Neural cell (in vitro differentiated cells): Measurements from ENCODE around the gene PARP11. TPM values are rescaled to one million over a fixed set of nuclear protein-coding genes. Genes with fewer than 3 reads are reported as not detected.

Experiments
- H2AFZ ChIP-seq: fragments of 200-600, 300-800 bp; sonication (generic), shearing (Covaris generic); 2 replicates; pipeline ENCODE4 v1.6.0; 2014; ENCODE audit warnings: low read depth, mild to moderate bottlenecking, antibody characterized with exemption, low read length, moderate library complexity
- H3F3A ChIP-seq: fragments of 200-600 bp; shearing (Covaris generic); 2 replicates; pipeline ENCODE4 v1.6.1; 2016; ENCODE audit warnings: mild to moderate bottlenecking, moderate library complexity, mixed read lengths, antibody characterized with exemption, low read length; ENCODE audit not compliant: insufficient read depth, poor library complexity, severe bottlenecking
- H3K27ac ChIP-seq: fragments of 200-600, 300-800 bp; sonication (generic), shearing (Covaris generic); 2 replicates; pipeline ENCODE4 v1.5.1; 2014; ENCODE audit warnings: mild to moderate bottlenecking, low read length, moderate library complexity
- H3K27me3 ChIP-seq: fragments of 300-800, 200-600 bp; sonication (generic), shearing (Covaris generic); 2 replicates; pipeline ENCODE4 v1.6.0; 2014; ENCODE audit warnings: mild to moderate bottlenecking, low read depth, low read length, moderate library complexity; ENCODE audit not compliant: insufficient read depth
- H3K36me3 ChIP-seq: fragments of 300-800, 200-600 bp; sonication (generic), shearing (Covaris generic); 2 replicates; pipeline ENCODE4 v1.5.1; 2014; ENCODE audit warnings: mild to moderate bottlenecking, antibody characterized with exemption, low read length, moderate library complexity; ENCODE audit not compliant: insufficient read depth
- H3K4me2 ChIP-seq: fragments of 300-800, 200-600 bp; sonication (generic), shearing (Covaris generic); 2 replicates; pipeline ENCODE4 v1.6.0; 2014; ENCODE audit warnings: mild to moderate bottlenecking, low read length
- H3K4me3 ChIP-seq: fragments of 300-800, 200-600 bp; sonication (generic), shearing (Covaris generic); 2 replicates; pipeline ENCODE4 v1.5.1; 2014; ENCODE audit warnings: mild to moderate bottlenecking, low read length, moderate library complexity
- H3K79me2 ChIP-seq: fragments of 200-600 bp; shearing (Covaris generic); replicated peaks from 2 replicates; pipeline ENCODE4 v1.6.0; 2014; ENCODE audit warnings: mild to moderate bottlenecking, low read length, moderate library complexity; ENCODE audit not compliant: insufficient read depth
- H3K9ac ChIP-seq: fragments of 300-800, 200-600 bp; sonication (generic), shearing (Covaris generic); 2 replicates; pipeline ENCODE4 v1.6.1; 2016; ENCODE audit warnings: mild to moderate bottlenecking, low read length, mixed read lengths
- H3K9me2 ChIP-seq: fragments of 200-600 bp; shearing (Covaris generic); 2 replicates; pipeline ENCODE4 v1.6.1; 2016; ENCODE audit warnings: mild to moderate bottlenecking, low read length, mixed read lengths; ENCODE audit not compliant: insufficient read depth
- H3K9me3 ChIP-seq: fragments of 200-600, 300-800 bp; sonication (generic), shearing (Covaris generic); 2 replicates; pipeline ENCODE4 v1.6.1; 2016; ENCODE audit warnings: mild to moderate bottlenecking, mixed run types, low read length, moderate library complexity, mixed read lengths
- H4K20me1 ChIP-seq: fragments of 200-600 bp; shearing (Covaris generic); 2 replicates; pipeline ENCODE4 v1.6.1; 2016; ENCODE audit warnings: mild to moderate bottlenecking, mixed run types; ENCODE audit not compliant: insufficient read depth
- EP300 ChIP-seq: fragments of 450-650 bp; conservative IDR thresholded peaks from 2 replicates; pipeline ENCODE4 v1.6.1; 2014; ENCODE audit warnings: antibody characterized with exemption, mild to moderate bottlenecking, moderate library complexity; ENCODE audit not compliant: poor library complexity, severe bottlenecking
- EZH2 ChIP-seq: fragments of 200-600, 300-800 bp; shearing (Covaris generic), sonication (generic); IDR thresholded peaks from 2 replicates; pipeline ENCODE4 v1.6.1; 2014; ENCODE audit warnings: antibody characterized with exemption, low read length, borderline replicate concordance, mild to moderate bottlenecking; ENCODE audit not compliant: insufficient read depth, poor library complexity, severe bottlenecking
- MXI1 ChIP-seq: fragments of 450-650 bp; conservative IDR thresholded peaks from 2 replicates; pipeline ENCODE4 v1.6.1; 2014; ENCODE audit warnings: antibody characterized with exemption, mild to moderate bottlenecking; ENCODE audit not compliant: poor library complexity, severe bottlenecking
- POLR2AphosphoS5 ChIP-seq: IDR thresholded peaks from 2 replicates; pipeline ENCODE4 v1.6.1; 2012
- RAD21 ChIP-seq: fragments of 450-650 bp; conservative IDR thresholded peaks from 2 replicates; pipeline ENCODE4 v1.6.1; 2014; ENCODE audit warnings: antibody characterized with exemption, mild to moderate bottlenecking, moderate library complexity
- SMC3 ChIP-seq: fragments of 450-650 bp; conservative IDR thresholded peaks from 2 replicates; pipeline ENCODE4 v1.6.1; 2014; ENCODE audit warnings: antibody characterized with exemption, mild to moderate bottlenecking, moderate library complexity; ENCODE audit not compliant: poor library complexity
- TAF1 ChIP-seq: IDR thresholded peaks from 2 replicates; pipeline ENCODE4 v1.6.1; 2012; ENCODE audit warnings: low read depth
- polyA plus RNA-seq: library from polyadenylated mRNA; depleted of rRNA; stranded (reverse); fragments of >200 nt; gene quantifications from 2 replicates; pipeline ENCODE4 v1.2.3, GENCODE V29; 2014
- TF ChIP-seq, protein P1 (sequence below): fragments of 450-650 bp; IDR thresholded peaks from 2 replicates; pipeline ENCODE4 v1.5.1; 2014; ENCODE audit warnings: antibody characterized with exemption, mild to moderate bottlenecking, moderate library complexity; ENCODE audit not compliant: poor library complexity, severe bottlenecking
- TF ChIP-seq, protein P2 (sequence below): IDR thresholded peaks from 2 replicates; pipeline ENCODE4 v1.6.1; 2012; ENCODE audit warnings: borderline replicate concordance

PARP11 gene
- polyA plus RNA-seq, 1 donor from 2014 or later, result 20.3 TPM

DNA sequence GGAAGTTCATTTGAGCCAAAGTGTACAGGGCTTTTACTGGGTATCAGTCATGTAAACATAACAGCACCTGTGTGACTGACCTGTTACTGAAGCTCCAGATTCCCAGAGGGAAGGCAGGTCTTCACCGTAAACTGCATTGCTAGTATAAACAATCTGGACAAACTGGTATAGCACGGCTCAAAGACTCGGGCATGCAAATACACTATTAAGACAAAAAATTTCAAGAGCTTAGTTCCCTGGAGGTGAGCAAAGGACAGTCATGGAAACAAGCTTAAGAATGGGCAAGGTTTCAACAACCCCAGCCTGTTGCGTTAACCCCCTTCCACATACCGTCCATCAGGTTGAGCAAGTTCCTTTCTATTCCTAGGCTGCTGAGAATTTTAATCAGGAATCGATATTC, 9.4 kb downstream of the PARP11 start:
- peaks cover 11% of the 10 kb centered on the region for H3K36me3 ChIP-seq
- H3K9me3 ChIP-seq, result no peaks in the 10 kb centered on the region
- no peaks in the 10 kb centered on the region for H3K9me2 ChIP-seq
- TF ChIP-seq SMC3 (no peak), EZH2 (no peak), MXI1 (no peak), RAD21 (no peak), POLR2AphosphoS5 (no peak), TAF1 (no peak), EP300 (no peak)
- TF ChIP-seq, protein P1, sequence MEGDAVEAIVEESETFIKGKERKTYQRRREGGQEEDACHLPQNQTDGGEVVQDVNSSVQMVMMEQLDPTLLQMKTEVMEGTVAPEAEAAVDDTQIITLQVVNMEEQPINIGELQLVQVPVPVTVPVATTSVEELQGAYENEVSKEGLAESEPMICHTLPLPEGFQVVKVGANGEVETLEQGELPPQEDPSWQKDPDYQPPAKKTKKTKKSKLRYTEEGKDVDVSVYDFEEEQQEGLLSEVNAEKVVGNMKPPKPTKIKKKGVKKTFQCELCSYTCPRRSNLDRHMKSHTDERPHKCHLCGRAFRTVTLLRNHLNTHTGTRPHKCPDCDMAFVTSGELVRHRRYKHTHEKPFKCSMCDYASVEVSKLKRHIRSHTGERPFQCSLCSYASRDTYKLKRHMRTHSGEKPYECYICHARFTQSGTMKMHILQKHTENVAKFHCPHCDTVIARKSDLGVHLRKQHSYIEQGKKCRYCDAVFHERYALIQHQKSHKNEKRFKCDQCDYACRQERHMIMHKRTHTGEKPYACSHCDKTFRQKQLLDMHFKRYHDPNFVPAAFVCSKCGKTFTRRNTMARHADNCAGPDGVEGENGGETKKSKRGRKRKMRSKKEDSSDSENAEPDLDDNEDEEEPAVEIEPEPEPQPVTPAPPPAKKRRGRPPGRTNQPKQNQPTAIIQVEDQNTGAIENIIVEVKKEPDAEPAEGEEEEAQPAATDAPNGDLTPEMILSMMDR, result no peak
- TF ChIP-seq, protein P2, sequence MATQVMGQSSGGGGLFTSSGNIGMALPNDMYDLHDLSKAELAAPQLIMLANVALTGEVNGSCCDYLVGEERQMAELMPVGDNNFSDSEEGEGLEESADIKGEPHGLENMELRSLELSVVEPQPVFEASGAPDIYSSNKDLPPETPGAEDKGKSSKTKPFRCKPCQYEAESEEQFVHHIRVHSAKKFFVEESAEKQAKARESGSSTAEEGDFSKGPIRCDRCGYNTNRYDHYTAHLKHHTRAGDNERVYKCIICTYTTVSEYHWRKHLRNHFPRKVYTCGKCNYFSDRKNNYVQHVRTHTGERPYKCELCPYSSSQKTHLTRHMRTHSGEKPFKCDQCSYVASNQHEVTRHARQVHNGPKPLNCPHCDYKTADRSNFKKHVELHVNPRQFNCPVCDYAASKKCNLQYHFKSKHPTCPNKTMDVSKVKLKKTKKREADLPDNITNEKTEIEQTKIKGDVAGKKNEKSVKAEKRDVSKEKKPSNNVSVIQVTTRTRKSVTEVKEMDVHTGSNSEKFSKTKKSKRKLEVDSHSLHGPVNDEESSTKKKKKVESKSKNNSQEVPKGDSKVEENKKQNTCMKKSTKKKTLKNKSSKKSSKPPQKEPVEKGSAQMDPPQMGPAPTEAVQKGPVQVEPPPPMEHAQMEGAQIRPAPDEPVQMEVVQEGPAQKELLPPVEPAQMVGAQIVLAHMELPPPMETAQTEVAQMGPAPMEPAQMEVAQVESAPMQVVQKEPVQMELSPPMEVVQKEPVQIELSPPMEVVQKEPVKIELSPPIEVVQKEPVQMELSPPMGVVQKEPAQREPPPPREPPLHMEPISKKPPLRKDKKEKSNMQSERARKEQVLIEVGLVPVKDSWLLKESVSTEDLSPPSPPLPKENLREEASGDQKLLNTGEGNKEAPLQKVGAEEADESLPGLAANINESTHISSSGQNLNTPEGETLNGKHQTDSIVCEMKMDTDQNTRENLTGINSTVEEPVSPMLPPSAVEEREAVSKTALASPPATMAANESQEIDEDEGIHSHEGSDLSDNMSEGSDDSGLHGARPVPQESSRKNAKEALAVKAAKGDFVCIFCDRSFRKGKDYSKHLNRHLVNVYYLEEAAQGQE, result no peak
- no peak overlapping the region for H3K27ac ChIP-seq
- no peaks in the 10 kb centered on the region for H3F3A ChIP-seq
- H3K9ac ChIP-seq, result no peak overlapping the region
- H2AFZ ChIP-seq, result no peak overlapping the region
- no peaks in the 10 kb centered on the region for H4K20me1 ChIP-seq
- H3K79me2 ChIP-seq, result peaks cover 45% of the 10 kb centered on the region
- H3K4me3 ChIP-seq, result no peak overlapping the region
- H3K4me2 ChIP-seq, result no peak overlapping the region
- H3K27me3 ChIP-seq, result no peaks in the 10 kb centered on the region

- Histone ChIP-seq H3K27ac (no peak overlapping the region), H3K4me3 (no peak overlapping the region), H2AFZ (no peak overlapping the region), H3K36me3 (no peaks in the 10 kb centered on the region), H3K27me3 (no peaks in the 10 kb centered on the region), H3K9me2 (no peaks in the 10 kb centered on the region), H3F3A (no peaks in the 10 kb centered on the region), H3K9me3 (peaks cover 3% of the 10 kb centered on the region), H4K20me1 (no peaks in the 10 kb centered on the region), H3K4me2 (no peak overlapping the region), H3K9ac (no peak overlapping the region), H3K79me2 (peaks cover 9% of the 10 kb centered on the region)
- TF ChIP-seq, protein P2, result no peak
- TF ChIP-seq TAF1 (no peak), EP300 (no peak), RAD21 (no peak), POLR2AphosphoS5 (no peak), EZH2 (no peak), SMC3 (no peak), MXI1 (no peak)
- TF ChIP-seq, protein P1, result no peak
Measured at GRCh38 chr12:3842517-3842916, 30.7 kb downstream of the PARP11 start.
